K562 (cell line): Measurements from ENCODE around the gene AIM2. TPM values are rescaled to one million over a fixed set of nuclear protein-coding genes. Genes with fewer than 3 reads are reported as not detected.

ENCODE experiments used
- BRCA1 ChIP-seq, 2 experiments: fragments of 450-650 bp in 1 of 2; sonication (generic) in 1 of 2; formaldehyde crosslinking in 1 of 2; IDR thresholded peaks; 2 replicates each; pipeline versions ENCODE4 v1.5.0 to v1.6.1; 2017 to 2020; ENCODE audit warnings: mild to moderate bottlenecking in 1 of 2, missing genetic modification reagents in 1 of 2
- E2F3 ChIP-seq: fragments of 250-450 bp; sonication (Bioruptor Pico); IDR thresholded peaks from 2 replicates; pipeline ENCODE4 v1.4.0; 2020; ENCODE audit warnings: mild to moderate bottlenecking
- FOXJ2 ChIP-seq: fragments of 200-800 bp; sonication (Bioruptor generic); IDR thresholded peaks from 2 replicates; pipeline ENCODE4 v1.6.1; 2016; ENCODE audit warnings: missing genetic modification characterization, missing compliant biosample characterization
- GTF2A2 ChIP-seq: IDR thresholded peaks from 2 replicates; pipeline ENCODE4 v1.6.1; 2016; ENCODE audit warnings: mild to moderate bottlenecking, missing genetic modification characterization, missing compliant biosample characterization
- HDAC6 ChIP-seq: IDR thresholded peaks from 2 replicates; pipeline ENCODE4 v1.6.1; 2012; ENCODE audit warnings: low read depth, mild to moderate bottlenecking, control low read depth, inconsistent platforms, low read length, moderate library complexity
- HIVEP1 ChIP-seq: fragments of 250-450 bp; sonication (Bioruptor Pico); IDR thresholded peaks from 2 replicates; pipeline ENCODE4 v1.4.0; 2020; ENCODE audit warnings: mild to moderate bottlenecking
- NFE2 ChIP-seq: IDR thresholded peaks from 2 replicates; pipeline ENCODE4 v1.6.1; 2014; ENCODE audit warnings: antibody characterized with exemption, low read depth
- POLR2G ChIP-seq: fragments of 200-400 bp; formaldehyde crosslinking; IDR thresholded peaks from 2 replicates; pipeline ENCODE4 v1.6.1; 2017; ENCODE audit warnings: low read depth, mild to moderate bottlenecking, antibody characterized with exemption, low read length, moderate library complexity
- RUNX1 ChIP-seq: sonication (generic); IDR thresholded peaks from 2 replicates; pipeline ENCODE4 v1.6.1; 2016; ENCODE audit warnings: antibody characterized with exemption, low read depth
- SMAD4 ChIP-seq: fragments of 250-450 bp; sonication (Bioruptor Pico); conservative IDR thresholded peaks from 2 replicates; pipeline ENCODE4 v1.8.0; 2021; ENCODE audit warnings: inconsistent platforms, mild to moderate bottlenecking, moderate library complexity
- SMC3 ChIP-seq: conservative IDR thresholded peaks from 2 replicates; pipeline ENCODE4 v1.6.1; 2011; ENCODE audit warnings: low read depth, low read length, improper control_type of control experiment; ENCODE audit not compliant: insufficient read depth
- TFAM ChIP-seq: fragments of 250-450 bp; sonication (Bioruptor Pico); conservative IDR thresholded peaks from 2 replicates; pipeline ENCODE4 v1.5.0; 2021; ENCODE audit warnings: mild to moderate bottlenecking, moderate library complexity
- ZFP36 ChIP-seq: fragments of 150-350 bp; IDR thresholded peaks from 2 replicates; pipeline ENCODE4 v1.6.1; 2018; ENCODE audit warnings: low read length, low read depth; ENCODE audit not compliant: partially characterized antibody
- ZNF174 ChIP-seq: fragments of 250-450 bp; sonication (Bioruptor Pico); IDR thresholded peaks from 2 replicates; pipeline ENCODE4 v1.4.0; 2020; ENCODE audit warnings: mild to moderate bottlenecking
- ZNF431 ChIP-seq: sonication (generic); formaldehyde crosslinking; IDR thresholded peaks from 2 replicates; pipeline ENCODE4 v1.8.0; 2022; ENCODE audit warnings: mild to moderate bottlenecking, missing genetic modification reagents
- ZNF551 ChIP-seq: fragments of 250-450 bp; sonication (Bioruptor Pico); IDR thresholded peaks from 2 replicates; pipeline ENCODE4 v1.5.0; 2021; ENCODE audit warnings: mild to moderate bottlenecking, moderate library complexity
- polyA plus RNA-seq, 8 experiments: library from polyadenylated mRNA; depleted of rRNA in 4 of 8; stranded (reverse) in 5 of 8; unstranded in 3 of 8; fragments of >200 nt; fragmentation: Nextera tagmentation in 2 of 8; fragmentation: Illumina TruSeq in 1 of 8; extraction: Ambion mirVana in 2 of 8; extraction: Trizol in 1 of 8; gene quantifications; 2 replicates each; pipeline versions ENCODE4 v1.2.1 to v1.2.3, GENCODE V29; 2011 to 2014; ENCODE audit warnings: inconsistent platforms in 1 of 8, missing spikeins in 1 of 8
- total RNA-seq, 7 experiments: library from RNA; depleted of rRNA in 6 of 7; stranded (reverse); fragments of >200 nt in 6 of 7; fragmentation: Illumina TruSeq in 2 of 7; extraction: Trizol in 2 of 7; gene quantifications; 2 replicates each; pipeline versions ENCODE4 v1.2.1 to v1.2.3, GENCODE V29; 2011 to 2021; ENCODE audit warnings: low replicate concordance in 1 of 7
- TF ChIP-seq, protein P1 (sequence below): fragments of 250-450 bp; sonication (Bioruptor Pico); IDR thresholded peaks from 2 replicates; pipeline ENCODE4 v1.5.0; 2020; ENCODE audit warnings: mild to moderate bottlenecking, borderline replicate concordance
- TF ChIP-seq, protein P2 (sequence below): fragments of 450-650 bp; IDR thresholded peaks from 2 replicates; pipeline ENCODE4 v1.6.1; 2016; ENCODE audit warnings: missing biosample characterization, missing genetic modification characterization
- TF ChIP-seq, protein P3 (sequence below): IDR thresholded peaks from 3 replicates; pipeline ENCODE4 v1.6.1; 2011; ENCODE audit warnings: borderline replicate concordance, mild to moderate bottlenecking, moderate library complexity; ENCODE audit not compliant: insufficient read length; ENCODE audit errors: extremely low read depth
- TF ChIP-seq, protein P4 (sequence below): sonication (generic); formaldehyde crosslinking; IDR thresholded peaks from 2 replicates; pipeline ENCODE4 v1.8.1; 2023; ENCODE audit warnings: mild to moderate bottlenecking, missing genetic modification reagents

Gene AIM2
- total and polyA plus RNA-seq, 9 of the 15 experiments (the other 6 are each of a cell fraction or from before 2014, with no cell fraction given), result 0.10 to 0.95 (median 0.22) TPM

DNA sequence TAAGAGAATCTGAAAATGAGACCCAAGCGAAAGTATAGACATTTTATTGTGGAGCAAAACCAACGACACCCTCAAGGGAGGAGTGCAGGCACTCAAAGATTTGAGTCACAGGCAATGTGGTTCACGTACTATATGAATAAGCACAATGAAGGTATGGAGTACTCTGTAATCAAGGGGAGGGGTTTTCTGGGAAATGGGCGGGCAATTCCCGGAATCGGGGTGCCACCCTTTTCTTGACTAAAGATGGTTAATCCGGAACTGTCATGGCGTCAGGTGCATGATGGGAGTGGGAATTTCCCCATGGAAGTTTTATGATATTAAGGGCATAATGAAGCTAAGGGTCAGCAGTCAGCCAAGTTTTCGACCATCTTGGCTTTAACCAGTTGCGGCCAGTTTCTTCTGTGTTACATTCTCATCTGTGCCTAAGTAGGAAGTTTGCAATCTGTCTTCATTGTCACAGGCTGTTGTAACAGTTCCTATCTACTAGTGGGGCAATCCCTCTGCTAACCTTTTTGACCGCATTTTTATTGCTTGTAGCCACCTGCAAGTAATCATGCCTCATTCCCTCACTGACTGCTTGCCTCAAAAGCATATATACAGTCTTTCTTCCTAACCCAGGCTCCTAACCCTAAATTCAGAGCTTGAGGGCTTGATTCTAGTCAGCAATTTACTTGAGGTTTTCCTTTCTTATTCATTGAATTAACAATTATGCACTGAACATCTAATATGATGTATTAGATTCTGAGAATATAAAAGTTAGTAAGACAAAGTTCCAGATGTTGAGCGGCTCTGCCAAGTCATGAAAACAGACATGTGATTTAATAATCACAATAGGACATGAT is 775 bp upstream of the AIM2 start (continued):
- TF ChIP-seq, protein P1, sequence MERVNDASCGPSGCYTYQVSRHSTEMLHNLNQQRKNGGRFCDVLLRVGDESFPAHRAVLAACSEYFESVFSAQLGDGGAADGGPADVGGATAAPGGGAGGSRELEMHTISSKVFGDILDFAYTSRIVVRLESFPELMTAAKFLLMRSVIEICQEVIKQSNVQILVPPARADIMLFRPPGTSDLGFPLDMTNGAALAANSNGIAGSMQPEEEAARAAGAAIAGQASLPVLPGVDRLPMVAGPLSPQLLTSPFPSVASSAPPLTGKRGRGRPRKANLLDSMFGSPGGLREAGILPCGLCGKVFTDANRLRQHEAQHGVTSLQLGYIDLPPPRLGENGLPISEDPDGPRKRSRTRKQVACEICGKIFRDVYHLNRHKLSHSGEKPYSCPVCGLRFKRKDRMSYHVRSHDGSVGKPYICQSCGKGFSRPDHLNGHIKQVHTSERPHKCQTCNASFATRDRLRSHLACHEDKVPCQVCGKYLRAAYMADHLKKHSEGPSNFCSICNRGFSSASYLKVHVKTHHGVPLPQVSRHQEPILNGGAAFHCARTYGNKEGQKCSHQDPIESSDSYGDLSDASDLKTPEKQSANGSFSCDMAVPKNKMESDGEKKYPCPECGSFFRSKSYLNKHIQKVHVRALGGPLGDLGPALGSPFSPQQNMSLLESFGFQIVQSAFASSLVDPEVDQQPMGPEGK (CRISPR knock-in tag), result no peak; the same call in 1 of the 2 replicates
- TF ChIP-seq HIVEP1, result no peak
- no peak for TF ChIP-seq RUNX1
- no peak for TF ChIP-seq POLR2G
- TF ChIP-seq, protein P2, sequence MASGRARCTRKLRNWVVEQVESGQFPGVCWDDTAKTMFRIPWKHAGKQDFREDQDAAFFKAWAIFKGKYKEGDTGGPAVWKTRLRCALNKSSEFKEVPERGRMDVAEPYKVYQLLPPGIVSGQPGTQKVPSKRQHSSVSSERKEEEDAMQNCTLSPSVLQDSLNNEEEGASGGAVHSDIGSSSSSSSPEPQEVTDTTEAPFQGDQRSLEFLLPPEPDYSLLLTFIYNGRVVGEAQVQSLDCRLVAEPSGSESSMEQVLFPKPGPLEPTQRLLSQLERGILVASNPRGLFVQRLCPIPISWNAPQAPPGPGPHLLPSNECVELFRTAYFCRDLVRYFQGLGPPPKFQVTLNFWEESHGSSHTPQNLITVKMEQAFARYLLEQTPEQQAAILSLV (tag), result 0 out of 2 replicates have a peak, but pooled peaks have one; percentile 38
- no peak for TF ChIP-seq SMAD4 (CRISPR knock-in tag)
- TF ChIP-seq TFAM (CRISPR knock-in tag), result no peak
- TF ChIP-seq FOXJ2, result no peak
- no peak for TF ChIP-seq SMC3
- TF ChIP-seq ZNF551 (CRISPR knock-in tag), result no peak
- no peak for TF ChIP-seq HDAC6
- no peak for TF ChIP-seq GTF2A2 (tag)
- no peak for TF ChIP-seq E2F3 (CRISPR knock-in tag)
- peak; percentile 79 for TF ChIP-seq ZFP36
- TF ChIP-seq, protein P3, sequence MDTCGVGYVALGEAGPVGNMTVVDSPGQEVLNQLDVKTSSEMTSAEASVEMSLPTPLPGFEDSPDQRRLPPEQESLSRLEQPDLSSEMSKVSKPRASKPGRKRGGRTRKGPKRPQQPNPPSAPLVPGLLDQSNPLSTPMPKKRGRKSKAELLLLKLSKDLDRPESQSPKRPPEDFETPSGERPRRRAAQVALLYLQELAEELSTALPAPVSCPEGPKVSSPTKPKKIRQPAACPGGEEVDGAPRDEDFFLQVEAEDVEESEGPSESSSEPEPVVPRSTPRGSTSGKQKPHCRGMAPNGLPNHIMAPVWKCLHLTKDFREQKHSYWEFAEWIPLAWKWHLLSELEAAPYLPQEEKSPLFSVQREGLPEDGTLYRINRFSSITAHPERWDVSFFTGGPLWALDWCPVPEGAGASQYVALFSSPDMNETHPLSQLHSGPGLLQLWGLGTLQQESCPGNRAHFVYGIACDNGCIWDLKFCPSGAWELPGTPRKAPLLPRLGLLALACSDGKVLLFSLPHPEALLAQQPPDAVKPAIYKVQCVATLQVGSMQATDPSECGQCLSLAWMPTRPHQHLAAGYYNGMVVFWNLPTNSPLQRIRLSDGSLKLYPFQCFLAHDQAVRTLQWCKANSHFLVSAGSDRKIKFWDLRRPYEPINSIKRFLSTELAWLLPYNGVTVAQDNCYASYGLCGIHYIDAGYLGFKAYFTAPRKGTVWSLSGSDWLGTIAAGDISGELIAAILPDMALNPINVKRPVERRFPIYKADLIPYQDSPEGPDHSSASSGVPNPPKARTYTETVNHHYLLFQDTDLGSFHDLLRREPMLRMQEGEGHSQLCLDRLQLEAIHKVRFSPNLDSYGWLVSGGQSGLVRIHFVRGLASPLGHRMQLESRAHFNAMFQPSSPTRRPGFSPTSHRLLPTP, result no peak
- no peak for TF ChIP-seq ZNF431 (CRISPR knock-in tag)
- no peak for TF ChIP-seq ZNF174 (CRISPR knock-in tag)
- TF ChIP-seq NFE2, result peak; percentile 72
- no peak for TF ChIP-seq BRCA1 (IDR thresholded peaks at IDR 0.05)
- TF ChIP-seq BRCA1 (CRISPR knock-in tag; IDR thresholded peaks at IDR 0.05), result no peak
- TF ChIP-seq, protein P4, sequence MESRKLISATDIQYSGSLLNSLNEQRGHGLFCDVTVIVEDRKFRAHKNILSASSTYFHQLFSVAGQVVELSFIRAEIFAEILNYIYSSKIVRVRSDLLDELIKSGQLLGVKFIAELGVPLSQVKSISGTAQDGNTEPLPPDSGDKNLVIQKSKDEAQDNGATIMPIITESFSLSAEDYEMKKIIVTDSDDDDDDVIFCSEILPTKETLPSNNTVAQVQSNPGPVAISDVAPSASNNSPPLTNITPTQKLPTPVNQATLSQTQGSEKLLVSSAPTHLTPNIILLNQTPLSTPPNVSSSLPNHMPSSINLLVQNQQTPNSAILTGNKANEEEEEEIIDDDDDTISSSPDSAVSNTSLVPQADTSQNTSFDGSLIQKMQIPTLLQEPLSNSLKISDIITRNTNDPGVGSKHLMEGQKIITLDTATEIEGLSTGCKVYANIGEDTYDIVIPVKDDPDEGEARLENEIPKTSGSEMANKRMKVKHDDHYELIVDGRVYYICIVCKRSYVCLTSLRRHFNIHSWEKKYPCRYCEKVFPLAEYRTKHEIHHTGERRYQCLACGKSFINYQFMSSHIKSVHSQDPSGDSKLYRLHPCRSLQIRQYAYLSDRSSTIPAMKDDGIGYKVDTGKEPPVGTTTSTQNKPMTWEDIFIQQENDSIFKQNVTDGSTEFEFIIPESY (CRISPR knock-in tag), result no peak
